ENCODE data around the gene DMC1. TPM values are rescaled to one million over a fixed set of nuclear protein-coding genes. Genes with fewer than 3 reads are reported as not detected.
"Not testable (repeated sequence)": the region's sequence is repeated elsewhere in the genome, so short reads cannot be mapped to it uniquely, and the experiment has no call there.

DMC1 gene
- polyA plus RNA-seq, 3 donors from 2014 or later, result 0.33 to 1.5 TPM; not detected in 1

- H3K36me3 Mint-ChIP-seq, result peaks cover 10 to 52% (median 35%) of the 10 kb centered on the region in 3 donors
- no peaks in the 10 kb centered on the region for H3K9me3 Mint-ChIP-seq
- H3K27me3 Mint-ChIP-seq (ENCODE audit: low read depth in 3 of 3), result peaks cover 0 to 5% (median 2%) of the 10 kb centered on the region in 3 donors
- DNase-seq, result no peak
- H3K27ac Mint-ChIP-seq, result peak overlapping the region in 4 of 6 donors; percentile 28 to 77 (median 54)
- no peak overlapping the region for H3K4me3 Mint-ChIP-seq
- H3K4me1 Mint-ChIP-seq, result peaks cover 7 to 41% of the 10 kb centered on the region in 2 donors
Observed at GRCh38 chr22:38482662-38483308, 87.2 kb downstream of the DMC1 start.

GRCh38 chr22:38481871-38482332, 88.1 kb downstream of the DMC1 start:
- Mint-ChIP-seq H3K4me1 (peaks cover 6 to 37% of the 10 kb centered on the region in 2 donors), H3K27me3 (ENCODE audit: low read depth in 3 of 3) (peaks cover 0 to 5% (median 2%) of the 10 kb centered on the region in 3 donors), H3K9me3 (no peaks in the 10 kb centered on the region), H3K36me3 (peaks cover 10 to 50% (median 35%) of the 10 kb centered on the region in 3 donors), H3K4me3 (no peak overlapping the region), H3K27ac (peak overlapping the region; percentile 1 to 73 (median 50))
- no peak for DNase-seq

GRCh38 chr22:38481162-38481870, 88.7 kb downstream of the DMC1 start:
- DNase-seq, result no peak
- H3K27me3 Mint-ChIP-seq (ENCODE audit: low read depth in 3 of 3), result peaks cover 0 to 5% (median 2%) of the 10 kb centered on the region in 3 donors
- peak overlapping the region; percentile 10 to 73 (median 39) for H3K27ac Mint-ChIP-seq
- H3K4me1 Mint-ChIP-seq, result peaks cover 6 to 32% of the 10 kb centered on the region in 2 donors
- H3K4me3 Mint-ChIP-seq, result no peak overlapping the region
- peaks cover 10 to 44% (median 30%) of the 10 kb centered on the region in 3 donors for H3K36me3 Mint-ChIP-seq
- no peaks in the 10 kb centered on the region for H3K9me3 Mint-ChIP-seq

GRCh38 chr22:38479096-38479837, 90.7 kb downstream of the DMC1 start:
- peak overlapping the region in 3 of 6 donors; percentile 61 to 64 (median 62) for H3K27ac Mint-ChIP-seq
- H3K9me3 Mint-ChIP-seq, result no peaks in the 10 kb centered on the region
- peaks cover 0 to 1% (median under 1%) of the 10 kb centered on the region in 3 donors for H3K27me3 Mint-ChIP-seq (ENCODE audit: low read depth in 3 of 3)
- peaks cover 2 to 26% of the 10 kb centered on the region in 2 donors for H3K4me1 Mint-ChIP-seq
- H3K36me3 Mint-ChIP-seq, result peaks cover 5 to 28% (median 20%) of the 10 kb centered on the region in 3 donors
- no peak for DNase-seq
- H3K4me3 Mint-ChIP-seq, result no peak overlapping the region

GRCh38 chr22:38477585-38477984, 92.4 kb downstream of the DMC1 start:
- no peaks in the 10 kb centered on the region for H3K9me3 Mint-ChIP-seq
- peak overlapping the region in 4 of 6 donors; percentile 34 to 68 (median 55) for H3K27ac Mint-ChIP-seq
- H3K4me1 Mint-ChIP-seq, result peaks cover under 1 to 12% of the 10 kb centered on the region in 2 donors
- peaks cover 2 to 14% (median 11%) of the 10 kb centered on the region in 3 donors for H3K36me3 Mint-ChIP-seq
- no peak overlapping the region for H3K4me3 Mint-ChIP-seq
- H3K27me3 Mint-ChIP-seq (ENCODE audit: low read depth in 3 of 3), result peaks cover 0 to 2% (median 0%) of the 10 kb centered on the region in 3 donors
- no peak for DNase-seq

- no peaks in the 10 kb centered on the region for H3K4me1 Mint-ChIP-seq
- H3K27me3 Mint-ChIP-seq (ENCODE audit: low read depth in 3 of 3), result peaks cover 0 to 5% (median under 1%) of the 10 kb centered on the region in 3 donors
- DNase-seq, result no peak
- no peaks in the 10 kb centered on the region for H3K36me3 Mint-ChIP-seq
- H3K4me3 Mint-ChIP-seq, result no peak overlapping the region
- H3K27ac Mint-ChIP-seq, result no peak overlapping the region
- no peaks in the 10 kb centered on the region for H3K9me3 Mint-ChIP-seq
Observed at GRCh38 chr22:38474003-38474607, 95.9 kb downstream of the DMC1 start.

GRCh38 chr22:38471237-38471636, 98.7 kb downstream of the DMC1 start:
- no peak for DNase-seq
- Mint-ChIP-seq H3K27ac (no peak overlapping the region), H3K4me1 (peaks cover 0 to 9% of the 10 kb centered on the region in 2 donors), H3K4me3 (no peak overlapping the region), H3K9me3 (no peaks in the 10 kb centered on the region), H3K27me3 (ENCODE audit: low read depth in 3 of 3) (peaks cover 0 to 9% (median 9%) of the 10 kb centered on the region in 3 donors), H3K36me3 (no peaks in the 10 kb centered on the region)

- peaks cover 0 to 10% (median 9%) of the 10 kb centered on the region in 3 donors for H3K27me3 Mint-ChIP-seq (ENCODE audit: low read depth in 3 of 3)
- DNase-seq, H3K9me3 Mint-ChIP-seq, H3K27ac Mint-ChIP-seq, H3K36me3 Mint-ChIP-seq, H3K4me1 Mint-ChIP-seq, H3K4me3 Mint-ChIP-seq: not testable (repeated sequence)
Observed at GRCh38 chr22:38470179-38470578, 99.8 kb downstream of the DMC1 start.

GRCh38 chr22:38469306-38469781, 100.6 kb downstream of the DMC1 start:
- H3K4me3 Mint-ChIP-seq, result no peak overlapping the region
- no peaks in the 10 kb centered on the region for H3K9me3 Mint-ChIP-seq
- H3K36me3 Mint-ChIP-seq, result no peaks in the 10 kb centered on the region
- DNase-seq, result no peak
- no peak overlapping the region for H3K27ac Mint-ChIP-seq
- H3K4me1 Mint-ChIP-seq, result peaks cover 0 to 9% of the 10 kb centered on the region in 2 donors
- peaks cover 0 to 14% (median 12%) of the 10 kb centered on the region in 3 donors for H3K27me3 Mint-ChIP-seq (ENCODE audit: low read depth in 3 of 3)

Other genes starting within 250 kb of the DMC1 start
- not detected for gene KCNJ4, start 115.0 kb downstream of the DMC1 start, polyA plus RNA-seq
- gene KDELR3, start 102.1 kb downstream of the DMC1 start, polyA plus RNA-seq, result under 1 TPM in 1 of 3 donors, not detected in 2; 0.56 TPM
- gene DDX17, start 63.9 kb downstream of the DMC1 start, polyA plus RNA-seq, result 10 to 100 TPM; 25.9 to 59.1 (median 26.9) TPM
- gene FAM227A, start 86.2 kb upstream of the DMC1 start, polyA plus RNA-seq, result not detected
- 1 to 10 TPM; 1.0 to 5.1 (median 4.5) TPM for gene CBY1, start 86.5 kb upstream of the DMC1 start, polyA plus RNA-seq
- gene TOMM22, start 111.8 kb upstream of the DMC1 start, polyA plus RNA-seq, result 10 to 100 TPM; 56.0 to 94.4 (median 68.8) TPM
- 10 to 100 TPM; 10.6 to 17.9 (median 11.2) TPM for gene JOSD1, start 130.8 kb upstream of the DMC1 start, polyA plus RNA-seq
- gene GTPBP1, start 135.8 kb upstream of the DMC1 start, polyA plus RNA-seq, result 10 to 100 TPM; 13.0 to 35.5 (median 15.4) TPM
- 100 to 1,000 TPM; 444 to 668 (median 473) TPM for gene SUN2, start 185.8 kb upstream of the DMC1 start, polyA plus RNA-seq
- 10 to 100 TPM; 16.7 to 16.9 (median 16.8) TPM for gene DNAL4, start 224.0 kb upstream of the DMC1 start, polyA plus RNA-seq

All from immature natural killer cell (primary cell).